NCI-H1417 treated with DMSO at 0.1 percent for 48 hours (cell line): ENCODE data around the gene KRT20.

Experiments
- DNase-seq: peaks from one replicate; lab custom pipeline; 2025; lab: John Stamatoyannopoulos, UW

Gene KRT20

DNA sequence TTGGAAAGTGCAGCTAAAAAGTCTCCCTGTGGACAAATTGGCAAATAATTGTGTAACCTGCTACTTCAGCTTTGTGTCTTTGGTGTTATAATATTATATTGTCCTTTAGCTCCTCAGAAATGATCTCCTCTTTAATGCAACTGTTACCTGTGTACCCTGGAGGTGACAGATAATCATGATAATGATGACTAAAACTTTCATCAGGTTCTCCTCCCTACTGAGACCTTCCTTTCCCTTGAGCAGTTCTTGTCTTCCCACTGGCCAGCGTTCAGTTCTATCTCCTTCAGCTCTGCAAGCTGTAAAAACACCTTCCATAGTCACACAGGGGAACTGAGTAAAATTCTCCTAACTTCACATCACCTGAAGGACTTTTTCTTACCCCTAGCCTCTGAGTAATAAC, 32.7 kb downstream of the KRT20 start:
- DNase-seq: no peak

DNA sequence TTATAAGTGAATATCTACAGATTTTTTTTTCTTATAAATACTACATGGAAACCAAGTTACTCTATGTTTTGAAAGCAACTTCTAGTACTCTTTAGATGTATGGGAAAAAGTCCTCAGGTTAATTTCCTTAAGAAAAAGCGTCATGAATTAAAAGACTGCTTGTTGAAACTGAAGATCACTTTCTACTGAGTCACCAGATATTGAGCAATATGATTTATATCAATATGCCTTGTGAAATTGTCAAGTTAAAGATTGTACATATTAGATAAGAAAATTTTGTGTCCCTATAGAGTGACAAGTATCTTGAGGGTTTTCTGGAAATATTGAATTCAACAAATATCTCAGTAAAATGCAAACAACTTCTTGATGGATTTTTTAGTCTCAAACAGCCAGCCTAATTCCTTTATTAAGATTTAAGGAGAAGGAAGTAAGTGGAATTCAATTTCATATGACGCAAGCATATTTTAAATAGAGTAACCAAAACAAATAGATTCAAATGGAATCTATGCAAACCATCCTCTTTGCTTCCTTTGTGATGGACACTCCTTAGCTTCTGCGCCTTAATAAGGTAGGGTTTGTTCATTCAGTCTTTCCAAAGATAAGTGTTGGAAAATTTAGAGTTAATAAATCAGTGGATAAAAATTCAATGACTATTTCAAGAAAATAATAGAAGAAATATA, 34.6 kb downstream of the KRT20 start:
- DNase-seq: no peak

- DNase-seq: no peak
These were observed 35.3 kb downstream of the KRT20 start for GRCh38 chr17:40849723-40850122.

- no peak for DNase-seq
These were observed 36.3 kb downstream of the KRT20 start for GRCh38 chr17:40848583-40849235.

DNA sequence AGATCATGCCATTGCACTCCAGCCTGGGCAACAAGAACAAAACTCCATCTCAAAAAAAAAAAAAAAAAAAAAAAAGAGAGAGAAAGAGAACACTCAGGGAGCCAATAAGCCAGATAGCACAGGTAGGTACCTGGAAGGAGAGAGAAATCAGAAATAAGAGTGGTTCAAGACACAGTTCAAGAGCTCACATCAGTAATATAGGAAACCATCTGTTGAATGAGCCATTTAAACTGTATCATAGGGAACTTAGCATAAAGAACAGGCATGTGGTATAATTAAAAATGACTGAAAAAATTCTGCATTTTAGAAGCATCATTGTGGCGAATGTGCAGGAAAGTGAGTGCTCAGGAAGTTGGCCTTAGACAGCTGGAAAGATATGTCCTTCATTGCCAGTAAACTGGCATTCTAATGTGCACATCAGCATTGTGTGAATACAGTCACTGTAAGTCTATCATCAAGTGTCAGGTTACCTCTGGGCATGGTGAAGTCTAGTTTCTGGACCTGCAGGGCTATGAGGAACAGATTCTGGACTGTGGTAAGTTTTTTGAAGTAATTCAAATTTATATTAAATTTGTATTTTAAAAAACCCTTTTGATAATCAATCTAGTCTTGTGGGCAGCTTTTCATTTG, 38.4 kb downstream of the KRT20 start:
- DNase-seq: no peak

- no peak for DNase-seq
These were observed 40.4 kb downstream of the KRT20 start for GRCh38 chr17:40844671-40845107.

DNA sequence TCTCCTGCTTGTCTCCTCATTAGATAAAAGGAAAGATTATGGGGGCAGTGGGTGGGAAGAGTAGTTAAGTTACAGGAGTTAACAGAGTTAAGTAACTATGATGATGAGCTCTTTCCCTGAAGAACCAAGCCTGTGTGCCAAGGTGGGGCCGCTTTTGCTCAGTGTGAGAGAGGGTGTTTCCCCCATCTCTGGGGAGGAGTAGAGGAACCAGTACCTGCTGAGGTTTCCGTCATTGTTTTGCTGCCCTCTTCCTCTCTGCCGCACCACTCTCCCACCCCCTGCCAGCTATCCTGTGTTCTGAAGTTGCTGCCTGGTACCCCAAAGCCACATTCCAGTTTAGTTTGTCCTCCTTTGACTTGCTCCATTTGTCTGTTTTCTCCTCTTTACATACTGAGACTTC, 41.8 kb downstream of the KRT20 start:
- no peak for DNase-seq

- no peak for DNase-seq
These were observed 43.8 kb downstream of the KRT20 start for GRCh38 chr17:40841246-40841645.

DNA sequence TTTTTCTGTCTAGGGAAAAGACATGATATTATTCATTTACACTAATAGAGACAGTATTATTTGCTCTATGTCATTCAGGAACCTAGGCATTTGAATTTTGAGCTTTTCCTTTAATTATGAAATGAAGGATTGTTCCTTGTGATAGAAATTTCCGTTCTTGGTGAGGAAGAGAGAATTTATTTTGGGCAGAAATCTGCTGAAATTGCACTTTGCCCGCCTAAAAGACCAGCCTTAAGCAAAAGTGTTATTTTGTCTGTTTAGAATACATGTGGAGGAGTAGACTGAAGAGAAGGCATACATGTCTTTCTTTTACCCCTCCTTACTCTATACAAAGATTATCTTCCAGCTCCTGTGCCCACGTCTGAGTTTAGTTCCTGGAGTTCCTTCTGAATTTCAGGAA, 45.8 kb downstream of the KRT20 start:
- DNase-seq: no peak

DNA sequence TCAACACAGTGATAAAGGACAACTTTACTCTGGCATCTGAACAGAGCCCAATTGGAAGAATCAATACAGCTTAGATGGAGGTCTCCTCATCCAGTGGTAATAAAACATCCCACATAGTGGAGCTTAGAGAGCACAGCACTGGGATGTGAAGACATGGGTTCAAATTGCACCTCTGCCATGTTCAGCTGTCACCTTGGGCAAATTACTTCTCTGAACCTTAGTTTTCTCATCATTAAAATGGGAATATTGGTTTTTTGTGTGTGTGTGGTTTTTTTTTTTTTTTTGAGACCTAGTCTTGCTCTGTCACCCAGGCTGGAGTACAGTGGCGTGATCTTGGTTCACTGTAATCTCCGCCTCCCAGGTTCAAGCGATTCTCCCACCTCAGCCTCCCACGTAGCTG, 49.0 kb downstream of the KRT20 start:
- no peak for DNase-seq

DNA sequence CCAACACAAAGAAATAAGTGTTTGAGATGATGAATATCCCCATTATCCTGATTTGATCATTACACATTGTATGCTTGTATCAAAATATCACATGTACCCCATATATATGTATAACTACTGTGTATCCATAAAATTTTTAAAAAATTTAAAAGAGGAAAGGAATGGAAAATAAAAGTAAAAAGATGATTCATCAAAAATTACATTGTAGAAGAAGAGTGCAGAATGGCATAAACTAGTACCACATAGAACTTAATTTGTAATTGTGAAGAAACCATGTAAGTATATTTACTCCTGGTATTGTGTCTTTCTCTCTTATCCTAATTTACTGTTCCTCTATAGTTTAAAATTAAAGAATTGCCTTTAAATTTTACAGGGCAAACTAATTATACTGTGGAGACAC, 51.2 kb downstream of the KRT20 start:
- no peak for DNase-seq

GRCh38 chr17:40832840-40833239, 52.2 kb downstream of the KRT20 start:
- no peak for DNase-seq

DNA sequence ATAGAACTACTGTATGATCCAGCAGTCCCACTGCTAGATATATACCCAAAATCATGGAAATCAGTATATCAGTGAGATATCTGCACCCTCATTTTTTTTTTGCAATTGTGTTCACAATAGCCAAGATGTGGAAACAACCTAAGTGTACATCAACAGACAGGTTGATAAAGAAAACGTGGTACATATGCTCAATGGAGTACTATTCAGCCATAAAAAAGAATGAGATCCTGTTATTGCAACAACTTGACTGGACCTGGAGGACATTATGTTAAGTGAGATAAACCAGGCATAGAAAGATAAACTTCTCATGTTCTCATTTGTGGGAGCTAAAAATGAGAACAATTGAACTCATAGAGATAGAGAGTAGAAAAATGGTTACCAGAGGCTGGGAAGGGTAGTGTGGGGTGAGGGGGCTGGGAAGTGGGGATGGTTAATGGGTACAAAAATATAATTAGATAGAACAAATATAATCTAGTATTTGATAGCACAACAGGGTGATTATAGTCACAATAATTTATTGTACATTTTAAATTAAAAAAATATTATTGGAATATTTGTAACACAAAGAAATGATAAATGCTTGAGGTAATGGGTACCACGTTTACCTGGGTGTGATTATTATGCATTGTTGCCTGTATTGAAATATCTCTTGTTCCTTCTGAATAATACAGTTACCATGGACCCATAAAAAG, 54.8 kb downstream of the KRT20 start:
- DNase-seq: no peak

DNA sequence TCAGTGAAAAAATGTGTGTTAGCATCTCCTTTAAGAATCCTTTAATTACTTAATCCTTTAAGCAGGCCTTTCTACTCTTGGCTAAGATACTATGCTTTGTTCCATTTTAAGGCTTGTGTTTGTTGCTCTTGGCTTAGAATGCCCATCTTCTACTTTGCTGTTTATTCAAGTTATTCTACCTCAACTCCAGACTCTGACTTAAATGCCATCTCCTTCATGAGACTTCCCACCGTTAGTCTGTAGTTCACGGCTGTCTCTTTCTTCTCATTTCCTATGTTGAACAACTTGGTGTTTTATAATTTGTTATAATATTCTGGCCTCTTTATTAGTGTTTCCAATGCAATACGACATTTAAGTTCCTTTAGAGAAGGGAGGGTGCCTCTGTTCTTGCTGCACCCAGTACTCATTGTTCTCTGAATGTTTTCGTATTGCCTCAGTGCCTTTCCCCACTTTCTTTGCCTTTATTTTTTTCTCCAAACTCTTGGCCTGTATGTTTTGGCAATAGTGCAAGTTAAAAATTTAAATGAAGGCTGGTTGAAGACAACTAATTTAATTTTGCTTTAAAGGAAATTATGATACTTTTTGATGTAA, 56.5 kb downstream of the KRT20 start:
- DNase-seq: no peak

GRCh38 chr17:40827746-40828453, 57.1 kb downstream of the KRT20 start:
- no peak for DNase-seq
